PC-3 (cell line): ENCODE data around the gene RAPGEF3. TPM values are rescaled to one million over a fixed set of nuclear protein-coding genes. Genes with fewer than 3 reads are reported as not detected.

ENCODE experiments used
- ATAC-seq: fragments of 200-7000 bp; cut with Tn5 transposase; 2 replicates; pipeline ENCODE4 v1.9.1; 2020; ENCODE audit warnings: mild to moderate bottlenecking, moderate library complexity
- BruUV-seq: library from RNA; stranded (reverse); fragments of 400-500 nt; replicated peaks from 2 replicates; lab custom pipeline; 2021; lab: Mats Ljungman, UMichigan
- CTCF ChIA-PET: fragments of 300-600 bp; sonication (Branson Sonifier 250); formaldehyde crosslinking; loops from one replicate; lab custom pipeline; 2022; ENCODE audit warnings: antibody characterized with exemption; lab: Charles Lee
- POLR2A ChIA-PET: fragments of 300-600 bp; sonication (Branson Sonifier 250); formaldehyde crosslinking; loops from one replicate; lab custom pipeline; 2022; ENCODE audit warnings: antibody characterized with exemption; ENCODE audit not compliant: unreplicated experiment; lab: Charles Lee
- DNase-seq: peaks from one replicate; pipeline ENCODE4 v3.0.0-alpha.2; 2015
- H2AFZ ChIP-seq: fragments of 300-600 bp; sonication (generic); 2 replicates; pipeline ENCODE4 v1.6.0; 2016; ENCODE audit warnings: antibody characterized with exemption, low read length
- H3F3A ChIP-seq: fragments of 300-600 bp; sonication (generic); one replicate; pipeline ENCODE4 v1.6.0; 2017; ENCODE audit warnings: antibody characterized with exemption, low read length, control low read depth, mild to moderate bottlenecking; ENCODE audit not compliant: unreplicated experiment
- H3K27ac ChIP-seq: fragments of 300-600 bp; sonication (generic); 2 replicates; pipeline ENCODE4 v1.5.1; 2016; ENCODE audit warnings: mild to moderate bottlenecking, low read length
- H3K27me3 ChIP-seq: fragments of 300-600 bp; sonication (generic); 2 replicates; pipeline ENCODE4 v1.6.1; 2016; ENCODE audit warnings: low read length, mixed read lengths
- H3K36me3 ChIP-seq: fragments of 300-600 bp; sonication (generic); 2 replicates; pipeline ENCODE4 v1.6.1; 2016; ENCODE audit warnings: low read depth, mixed run types, low read length, mixed read lengths
- H3K4me1 ChIP-seq: fragments of 300-600 bp; sonication (generic); 2 replicates; pipeline ENCODE4 v1.5.1; 2016; ENCODE audit warnings: low read length; ENCODE audit not compliant: insufficient read depth
- H3K4me2 ChIP-seq: fragments of 300-600 bp; sonication (generic); 2 replicates; pipeline ENCODE4 v1.6.0; 2016; ENCODE audit warnings: low read length
- H3K4me3 ChIP-seq: fragments of 300-600 bp; sonication (generic); 2 replicates; pipeline ENCODE4 v1.5.1; 2016; ENCODE audit warnings: mild to moderate bottlenecking, low read length, mixed read lengths
- H3K79me2 ChIP-seq: fragments of 300-600 bp; sonication (generic); 2 replicates; pipeline ENCODE4 v1.6.1; 2017; ENCODE audit warnings: low read length, mixed read lengths
- H3K9ac ChIP-seq: fragments of 300-600 bp; sonication (generic); 2 replicates; pipeline ENCODE4 v1.6.0; 2016; ENCODE audit warnings: mild to moderate bottlenecking, low read length
- H3K9me2 ChIP-seq: fragments of 300-600 bp; sonication (generic); replicated peaks from 2 replicates; pipeline ENCODE4 v1.6.1; 2016; ENCODE audit warnings: mixed run types, low read length, mixed read lengths
- H3K9me3 ChIP-seq: fragments of 300-600 bp; sonication (generic); 2 replicates; pipeline ENCODE4 v1.6.1; 2016; ENCODE audit warnings: low read length, mixed read lengths
- H4K20me1 ChIP-seq: fragments of 300-600 bp; sonication (generic); 2 replicates; pipeline ENCODE4 v1.6.1; 2016; ENCODE audit warnings: low read length, mixed read lengths
- CTCF ChIP-seq: fragments of 300-600 bp; sonication (generic); conservative IDR thresholded peaks from 2 replicates; pipeline ENCODE4 v1.5.1; 2017; ENCODE audit warnings: antibody characterized with exemption, low read depth, mild to moderate bottlenecking, low read length
- EZH2 ChIP-seq: fragments of 300-600 bp; sonication (generic); IDR thresholded peaks from one replicate; pipeline ENCODE4 v1.6.1; 2017; ENCODE audit warnings: antibody characterized with exemption, mild to moderate bottlenecking, low read length; ENCODE audit not compliant: unreplicated experiment
- EZH2phosphoT487 ChIP-seq: fragments of 300-600 bp; sonication (generic); IDR thresholded peaks from 2 replicates; pipeline ENCODE4 v1.6.1; 2018; ENCODE audit warnings: mild to moderate bottlenecking, antibody characterized with exemption, low read length, borderline replicate concordance
- intact Hi-C: fragments of 100-400 bp; cut with micrococcal nuclease; formaldehyde crosslinking; loops from 2 replicates; pipeline ENCODE4 v1.9.0; 2023
- total RNA-seq: library from RNA; depleted of rRNA; stranded (reverse); fragments of >200 nt; gene quantifications from 2 replicates; pipeline ENCODE4 v1.2.3, GENCODE V29; 2014

Gene RAPGEF3
- total RNA-seq, 1 experiment from 2014 or later = 6.7 TPM

GRCh38 chr12:47740606-47741339, 17.9 kb downstream of the RAPGEF3 start:
- ChIA-PET CTCF (interaction anchor here (0.6 to 1.8 kb wide), 4 partner anchors 29 to 98 kb away, joined by 3 to 9 read pairs (median 6); no protein-coding TSS in a partner anchor), POLR2A (interaction anchor here (0.6 to 1.2 kb wide), 2 partner anchors 35 to 41 kb away, joined by 4 read pairs; no protein-coding TSS in a partner anchor)
- Histone ChIP-seq H3F3A (no peaks in the 10 kb centered on the region), H3K9me2 (no peaks in the 10 kb centered on the region), H3K4me2 (no peak overlapping the region), H3K79me2 (no peaks in the 10 kb centered on the region), H3K27ac (no peak overlapping the region), H3K9me3 (no peaks in the 10 kb centered on the region), H3K27me3 (no peaks in the 10 kb centered on the region), H3K9ac (no peak overlapping the region), H2AFZ (no peak overlapping the region), H3K4me3 (no peak overlapping the region), H3K36me3 (no peaks in the 10 kb centered on the region), H3K4me1 (peaks cover 13% of the 10 kb centered on the region; the same call in 1 of the 2 replicates), H4K20me1 (no peaks in the 10 kb centered on the region)
- ATAC-seq (no peak), DNase-seq (no peak)
- intact Hi-C loops = no loop called here
- TF ChIP-seq EZH2phosphoT487 (no peak), CTCF (no peak), EZH2 (no peak)
- BruUV-seq = no TSS peak

GRCh38 chr12:47739979-47740378, 18.7 kb downstream of the RAPGEF3 start:
- Histone ChIP-seq H2AFZ (no peak overlapping the region), H4K20me1 (no peaks in the 10 kb centered on the region), H3K4me2 (no peak overlapping the region), H3K36me3 (no peaks in the 10 kb centered on the region), H3K79me2 (no peaks in the 10 kb centered on the region), H3F3A (no peaks in the 10 kb centered on the region), H3K4me1 (peaks cover 13% of the 10 kb centered on the region; the same call in 1 of the 2 replicates), H3K9me2 (no peaks in the 10 kb centered on the region), H3K4me3 (no peak overlapping the region), H3K9me3 (no peaks in the 10 kb centered on the region), H3K27me3 (no peaks in the 10 kb centered on the region), H3K27ac (no peak overlapping the region), H3K9ac (no peak overlapping the region)
- POLR2A ChIA-PET = no interaction called here
- ATAC-seq = no peak
- CTCF ChIA-PET = interaction anchor here (0.5 to 1.8 kb wide), 3 partner anchors 38 to 99 kb away, joined by 3 to 5 read pairs (median 4); no protein-coding TSS in a partner anchor
- no peak for TF ChIP-seq EZH2
- TF ChIP-seq CTCF = no peak
- TF ChIP-seq EZH2phosphoT487 = no peak
- DNase-seq = no peak
- intact Hi-C loops = no loop called here
- no TSS peak for BruUV-seq

DNA sequence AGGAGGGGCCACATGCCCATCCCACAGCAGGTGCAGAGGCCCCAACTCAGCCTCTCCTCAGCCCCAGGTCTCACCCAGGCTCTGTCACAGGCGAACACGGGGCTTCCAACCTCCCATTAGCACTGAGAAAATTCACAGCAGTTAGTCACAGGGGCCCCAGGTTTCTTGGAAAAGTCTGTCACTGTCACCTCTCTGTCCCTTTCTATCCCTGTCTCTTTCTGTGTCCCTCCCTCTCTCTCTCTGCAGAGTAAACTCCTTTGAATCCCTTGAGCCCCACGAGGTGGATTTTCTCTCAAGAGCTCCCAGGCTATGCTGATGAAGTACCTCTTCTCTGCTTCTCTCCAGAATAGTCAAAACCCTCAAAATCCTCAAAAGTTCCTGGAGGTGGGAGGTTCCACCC, 19.4 kb downstream of the RAPGEF3 start:
- H3K9ac ChIP-seq = no peak overlapping the region
- no peaks in the 10 kb centered on the region for H3K36me3 ChIP-seq
- H3K9me3 ChIP-seq = no peaks in the 10 kb centered on the region
- ATAC-seq (no peak), DNase-seq (no peak)
- H3K27me3 ChIP-seq = no peaks in the 10 kb centered on the region
- intact Hi-C loops = no loop called here
- H2AFZ ChIP-seq = no peak overlapping the region
- no peaks in the 10 kb centered on the region for H3F3A ChIP-seq
- H3K4me3 ChIP-seq = no peak overlapping the region
- TF ChIP-seq EZH2phosphoT487 (no peak), CTCF (no peak), EZH2 (no peak)
- no peak overlapping the region for H3K27ac ChIP-seq
- H3K4me2 ChIP-seq = no peak overlapping the region
- H3K79me2 ChIP-seq = no peaks in the 10 kb centered on the region
- ChIA-PET POLR2A (no interaction called here), CTCF (no interaction called here)
- H3K9me2 ChIP-seq = no peaks in the 10 kb centered on the region
- peaks cover 13% of the 10 kb centered on the region; the same call in 1 of the 2 replicates for H3K4me1 ChIP-seq
- no TSS peak for BruUV-seq
- no peaks in the 10 kb centered on the region for H4K20me1 ChIP-seq
